NCI-H1092 treated with DMSO at 0.1 percent for 48 hours (cell line): Measurements from ENCODE around the gene RARB.

Experiments used
- DNase-seq: peaks from one replicate; lab custom pipeline; 2025; lab: John Stamatoyannopoulos, UW

Gene RARB

GRCh38 chr3:25448750-25449692 is 21.0 kb downstream of the RARB start:
- DNase-seq = peak; percentile 35

- no peak for DNase-seq
Observed at GRCh38 chr3:25449857-25450256, 21.8 kb downstream of the RARB start.

GRCh38 chr3:25452192-25452591 is 24.1 kb downstream of the RARB start:
- DNase-seq = no peak

- no peak for DNase-seq
Observed at GRCh38 chr3:25452740-25453139, 24.7 kb downstream of the RARB start.

- DNase-seq = no peak
Observed at GRCh38 chr3:25453619-25454004, 25.5 kb downstream of the RARB start.

GRCh38 chr3:25454005-25454927 is 26.2 kb downstream of the RARB start:
- DNase-seq = no peak

- no peak for DNase-seq
Observed at GRCh38 chr3:25455441-25456132, 27.5 kb downstream of the RARB start.

- no peak for DNase-seq
Observed at GRCh38 chr3:25456723-25457670, 28.9 kb downstream of the RARB start.

- DNase-seq = no peak
Observed at GRCh38 chr3:25457671-25458419, 29.8 kb downstream of the RARB start.

GRCh38 chr3:25458420-25458814 is 30.4 kb downstream of the RARB start:
- DNase-seq = no peak

GRCh38 chr3:25460751-25461150 is 32.7 kb downstream of the RARB start:
- no peak for DNase-seq

- no peak for DNase-seq
Observed at GRCh38 chr3:25461946-25462345, 33.9 kb downstream of the RARB start.

- no peak for DNase-seq
Observed at GRCh38 chr3:25462495-25462894, 34.4 kb downstream of the RARB start.

- DNase-seq = no peak
Observed at GRCh38 chr3:25463836-25464418, 35.9 kb downstream of the RARB start.

GRCh38 chr3:25465266-25465860 is 37.3 kb downstream of the RARB start:
- DNase-seq = no peak

- DNase-seq = no peak
Observed at GRCh38 chr3:25468866-25469319, 40.8 kb downstream of the RARB start.

- no peak for DNase-seq
Observed at GRCh38 chr3:25469558-25469957, 41.5 kb downstream of the RARB start.

- DNase-seq = no peak
Observed at GRCh38 chr3:25471081-25471768, 43.2 kb downstream of the RARB start.

- no peak for DNase-seq
Observed at GRCh38 chr3:25472153-25472552, 44.1 kb downstream of the RARB start.
